C4-2B (cell line): ENCODE results near the gene AAK1.

Source experiments
- CTCF ChIP-seq: fragments of 450-650 bp; conservative IDR thresholded peaks from 2 replicates; pipeline ENCODE4 v1.5.1; 2017; ENCODE audit warnings: mild to moderate bottlenecking
- ZFX ChIP-seq: fragments of 450-650 bp; IDR thresholded peaks from 2 replicates; pipeline ENCODE4 v1.6.1; 2017

- TF ChIP-seq CTCF = no peak
- no peak for TF ChIP-seq ZFX
These were observed 43.3 kb upstream of the AAK1 start for GRCh38 chr2:69686813-69687212.
